Measurements from ENCODE around the gene CNOT2. TPM values are rescaled to one million over a fixed set of nuclear protein-coding genes. Genes with fewer than 3 reads are reported as not detected.
A peak's percentile ranks its signal among the peaks of the same experiment; 100 is the strongest.

The CNOT2 gene
- total RNA-seq, 1 donor from 2014 or later: 79.4 TPM

GRCh38 chr12:70236990-70237389 lies 6.2 kb upstream of the CNOT2 start:
- DNase-seq (ENCODE audit: low read depth, low spot score): no peak
- peaks cover 17% of the 10 kb centered on the region for H3K36me3 Mint-ChIP-seq (ENCODE audit: low read depth)
- H3K27ac Mint-ChIP-seq (ENCODE audit: unreplicated experiment): no peak overlapping the region
- H3K4me3 Mint-ChIP-seq: peak overlapping the region; percentile 10
- H3K4me1 Mint-ChIP-seq: peaks cover 10% of the 10 kb centered on the region
- H3K27me3 Mint-ChIP-seq (ENCODE audit: low read depth): no peaks in the 10 kb centered on the region
- no peak for TF ChIP-seq CTCF (conservative IDR thresholded peaks at IDR 0.05)
- H3K9me3 Mint-ChIP-seq: peaks cover 5% of the 10 kb centered on the region

GRCh38 chr12:70240673-70241072 lies 2.6 kb upstream of the CNOT2 start:
- H3K9me3 Mint-ChIP-seq: peaks cover 3% of the 10 kb centered on the region
- no peak for TF ChIP-seq CTCF (conservative IDR thresholded peaks at IDR 0.05)

GRCh38 chr12:70241845-70242244 lies 1.4 kb upstream of the CNOT2 start:
- TF ChIP-seq CTCF (conservative IDR thresholded peaks at IDR 0.05): no peak
- peaks cover 43% of the 10 kb centered on the region for H3K4me1 Mint-ChIP-seq
- DNase-seq (ENCODE audit: low read depth, low spot score): no peak
- no peaks in the 10 kb centered on the region for H3K27me3 Mint-ChIP-seq (ENCODE audit: low read depth)
- peak overlapping the region; percentile 96 for H3K4me3 Mint-ChIP-seq
- H3K27ac Mint-ChIP-seq (ENCODE audit: unreplicated experiment): peak overlapping the region; percentile 89
- H3K36me3 Mint-ChIP-seq (ENCODE audit: low read depth): peaks cover 12% of the 10 kb centered on the region
- peaks cover 3% of the 10 kb centered on the region for H3K9me3 Mint-ChIP-seq

More at GRCh38 chr12:70240673-70241072, 2.6 kb upstream of the CNOT2 start:
- no peaks in the 10 kb centered on the region for H3K27me3 Mint-ChIP-seq (ENCODE audit: low read depth)
- H3K4me3 Mint-ChIP-seq: peak overlapping the region; percentile 73
- peaks cover 14% of the 10 kb centered on the region for H3K36me3 Mint-ChIP-seq (ENCODE audit: low read depth)
- no peak overlapping the region for H3K27ac Mint-ChIP-seq (ENCODE audit: unreplicated experiment)
- DNase-seq (ENCODE audit: low read depth, low spot score): no peak
- peaks cover 36% of the 10 kb centered on the region for H3K4me1 Mint-ChIP-seq

GRCh38 chr12:70243510-70244371 lies 508 bp downstream of the CNOT2 start:
- peak; percentile 56 for DNase-seq (ENCODE audit: low read depth, low spot score)
- no peaks in the 10 kb centered on the region for H3K27me3 Mint-ChIP-seq (ENCODE audit: low read depth)
- peak overlapping the region; percentile 99 for H3K27ac Mint-ChIP-seq (ENCODE audit: unreplicated experiment)
- TF ChIP-seq CTCF (conservative IDR thresholded peaks at IDR 0.05): no peak
- peaks cover 53% of the 10 kb centered on the region for H3K4me1 Mint-ChIP-seq
- H3K36me3 Mint-ChIP-seq (ENCODE audit: low read depth): peaks cover 8% of the 10 kb centered on the region
- H3K4me3 Mint-ChIP-seq: peak overlapping the region; percentile 96
- no peaks in the 10 kb centered on the region for H3K9me3 Mint-ChIP-seq

GRCh38 chr12:70244409-70244808 lies 1.2 kb downstream of the CNOT2 start:
- Mint-ChIP-seq H3K36me3 (ENCODE audit: low read depth) (peaks cover 8% of the 10 kb centered on the region), H3K27me3 (ENCODE audit: low read depth) (no peaks in the 10 kb centered on the region), H3K4me1 (peaks cover 56% of the 10 kb centered on the region), H3K27ac (ENCODE audit: unreplicated experiment) (peak overlapping the region; percentile 98), H3K9me3 (no peaks in the 10 kb centered on the region), H3K4me3 (peak overlapping the region; percentile 96)
- no peak for DNase-seq (ENCODE audit: low read depth, low spot score)
- no peak for TF ChIP-seq CTCF (conservative IDR thresholded peaks at IDR 0.05)
